Neural progenitor cell (in vitro differentiated cells): Measurements from ENCODE around the gene REEP1. TPM values are rescaled to one million over a fixed set of nuclear protein-coding genes. Genes with fewer than 3 reads are reported as not detected.
A peak's percentile ranks its signal among the peaks of the same experiment; 100 is the strongest.

Experiments
- DNase-seq: peaks from one replicate; pipeline ENCODE4 v3.0.0-alpha.2; 2016; ENCODE audit warnings: low spot score
- H2AFZ ChIP-seq: fragments of 200-600 bp; sonication (generic); replicated peaks from 2 replicates; pipeline ENCODE4 v1.6.1; 2016; ENCODE audit warnings: antibody characterized with exemption
- H3F3A ChIP-seq: fragments of 200-600 bp; sonication (generic); 2 replicates; pipeline ENCODE4 v1.6.1; 2016; ENCODE audit warnings: antibody characterized with exemption, low read depth
- H3K27ac ChIP-seq: fragments of 200-600 bp; sonication (generic); 2 replicates; pipeline ENCODE4 v1.5.1; 2016; ENCODE audit warnings: mild to moderate bottlenecking
- H3K27me3 ChIP-seq: fragments of 200-600 bp; sonication (generic); 2 replicates; pipeline ENCODE4 v1.6.1; 2016; ENCODE audit warnings: mild to moderate bottlenecking, moderate library complexity
- H3K36me3 ChIP-seq: fragments of 200-600 bp; sonication (generic); 2 replicates; pipeline ENCODE4 v1.5.1; 2016
- H3K4me1 ChIP-seq: fragments of 200-600 bp; sonication (generic); 2 replicates; pipeline ENCODE4 v1.6.1; 2016; ENCODE audit warnings: mixed run types
- H3K4me2 ChIP-seq: fragments of 200-600 bp; sonication (generic); 2 replicates; pipeline ENCODE4 v1.6.1; 2016
- H3K4me3 ChIP-seq: fragments of 200-600 bp; sonication (generic); 2 replicates; pipeline ENCODE4 v1.5.1; 2016
- H3K79me2 ChIP-seq: fragments of 200-600 bp; sonication (generic); 2 replicates; pipeline ENCODE4 v1.6.1; 2016; ENCODE audit warnings: low read depth
- H3K9ac ChIP-seq: fragments of 200-600 bp; sonication (generic); 2 replicates; pipeline ENCODE4 v1.6.1; 2016
- H3K9me3 ChIP-seq: fragments of 200-600 bp; sonication (generic); 2 replicates; pipeline ENCODE4 v1.5.1; 2016; ENCODE audit warnings: low read depth
- H4K20me1 ChIP-seq: fragments of 200-600 bp; sonication (generic); 2 replicates; pipeline ENCODE4 v1.6.1; 2016; ENCODE audit warnings: low read depth
- H3K27ac Mint-ChIP-seq: 3 replicates; pipeline ENCODE4 v1.8.0; 2021; ENCODE audit warnings: mixed read lengths
- H3K27me3 Mint-ChIP-seq: 2 replicates; pipeline ENCODE4 v1.8.0; 2022; ENCODE audit warnings: low read depth, mild to moderate bottlenecking, inconsistent platforms, moderate library complexity, mixed read lengths; ENCODE audit not compliant: insufficient read depth
- H3K36me3 Mint-ChIP-seq: 3 replicates; pipeline ENCODE4 v1.8.0; 2021; ENCODE audit warnings: mixed read lengths
- H3K4me1 Mint-ChIP-seq: 3 replicates; pipeline ENCODE4 v1.8.0; 2021; ENCODE audit warnings: mixed read lengths
- H3K4me3 Mint-ChIP-seq: 3 replicates; pipeline ENCODE4 v1.8.0; 2021; ENCODE audit warnings: mild to moderate bottlenecking, moderate library complexity, mixed read lengths
- H3K9me3 Mint-ChIP-seq: 3 replicates; pipeline ENCODE4 v1.8.0; 2020; ENCODE audit warnings: mixed read lengths
- EZH2 ChIP-seq: fragments of 200-600 bp; sonication (generic); IDR thresholded peaks from 2 replicates; pipeline ENCODE4 v1.6.1; 2017; ENCODE audit warnings: antibody characterized with exemption, mild to moderate bottlenecking, moderate library complexity
- EZH2phosphoT487 ChIP-seq: fragments of 200-600 bp; sonication (generic); IDR thresholded peaks from 2 replicates; pipeline ENCODE4 v1.6.1; 2017; ENCODE audit warnings: antibody characterized with exemption
- total RNA-seq: library from RNA; depleted of rRNA; stranded (reverse); fragments of >200 nt; gene quantifications from 2 replicates; pipeline ENCODE4 v1.2.3, GENCODE V29; 2015; ENCODE audit warnings: low replicate concordance
- TF ChIP-seq, protein P1 (sequence below): fragments of 200-600 bp; sonication (generic); IDR thresholded peaks from 2 replicates; pipeline ENCODE4 v1.5.1; 2017; ENCODE audit warnings: antibody characterized with exemption, mild to moderate bottlenecking

REEP1 gene
- total RNA-seq, 1 donor from 2014 or later, result 0.88 TPM

DNA sequence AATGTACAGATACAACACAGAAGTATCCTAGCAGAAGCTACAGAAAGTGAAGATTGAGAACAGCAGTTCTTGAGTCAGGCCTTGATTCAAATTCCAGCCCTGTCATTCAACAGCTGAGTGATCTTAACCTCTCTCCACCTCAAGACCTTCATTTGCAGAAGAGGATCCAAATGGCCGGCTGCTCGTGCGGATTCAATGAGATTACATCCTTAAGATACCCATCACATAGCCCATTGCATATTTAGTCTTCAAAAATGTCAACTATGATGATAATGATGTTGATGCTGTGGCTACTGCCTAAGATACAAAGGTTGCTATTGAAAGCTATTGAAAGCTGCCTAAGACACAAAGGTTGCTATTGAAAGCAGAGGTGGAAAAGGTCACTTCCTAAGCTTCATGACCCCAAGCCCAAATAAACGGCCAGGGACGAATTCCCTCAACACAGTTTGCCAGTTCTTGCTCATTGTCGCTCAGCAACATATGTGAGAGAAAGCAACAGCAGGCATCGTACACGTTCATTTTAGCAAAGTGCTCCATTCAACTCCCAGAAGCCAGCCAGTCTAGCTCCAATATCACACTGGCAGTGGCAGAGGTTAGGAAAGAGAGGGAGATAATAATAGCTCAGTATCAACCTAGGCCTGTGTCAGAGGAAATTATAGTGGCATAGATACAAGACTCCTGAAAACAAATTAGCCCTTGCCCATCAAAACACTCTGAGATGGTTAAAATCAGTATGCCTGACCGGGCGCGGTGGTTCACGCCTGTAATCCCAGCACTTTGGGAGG, 102.0 kb downstream of the REEP1 start:
- H3K27ac Mint-ChIP-seq, result peak overlapping the region; percentile 87
- Histone ChIP-seq H3K4me3 (no peak overlapping the region), H3K79me2 (no peaks in the 10 kb centered on the region), H3K36me3 (no peaks in the 10 kb centered on the region), H3K4me1 (peaks cover 19% of the 10 kb centered on the region), H3K9ac (no peak overlapping the region), H3K27ac (no peak overlapping the region), H2AFZ (no peak overlapping the region), H3K9me3 (no peaks in the 10 kb centered on the region), H4K20me1 (no peaks in the 10 kb centered on the region), H3K4me2 (peak overlapping the region; percentile 39), H3K27me3 (no peaks in the 10 kb centered on the region), H3F3A (peaks cover 5% of the 10 kb centered on the region)
- peaks cover 59% of the 10 kb centered on the region for H3K4me1 Mint-ChIP-seq
- TF ChIP-seq EZH2phosphoT487, result peak; percentile 27
- TF ChIP-seq, protein P1, sequence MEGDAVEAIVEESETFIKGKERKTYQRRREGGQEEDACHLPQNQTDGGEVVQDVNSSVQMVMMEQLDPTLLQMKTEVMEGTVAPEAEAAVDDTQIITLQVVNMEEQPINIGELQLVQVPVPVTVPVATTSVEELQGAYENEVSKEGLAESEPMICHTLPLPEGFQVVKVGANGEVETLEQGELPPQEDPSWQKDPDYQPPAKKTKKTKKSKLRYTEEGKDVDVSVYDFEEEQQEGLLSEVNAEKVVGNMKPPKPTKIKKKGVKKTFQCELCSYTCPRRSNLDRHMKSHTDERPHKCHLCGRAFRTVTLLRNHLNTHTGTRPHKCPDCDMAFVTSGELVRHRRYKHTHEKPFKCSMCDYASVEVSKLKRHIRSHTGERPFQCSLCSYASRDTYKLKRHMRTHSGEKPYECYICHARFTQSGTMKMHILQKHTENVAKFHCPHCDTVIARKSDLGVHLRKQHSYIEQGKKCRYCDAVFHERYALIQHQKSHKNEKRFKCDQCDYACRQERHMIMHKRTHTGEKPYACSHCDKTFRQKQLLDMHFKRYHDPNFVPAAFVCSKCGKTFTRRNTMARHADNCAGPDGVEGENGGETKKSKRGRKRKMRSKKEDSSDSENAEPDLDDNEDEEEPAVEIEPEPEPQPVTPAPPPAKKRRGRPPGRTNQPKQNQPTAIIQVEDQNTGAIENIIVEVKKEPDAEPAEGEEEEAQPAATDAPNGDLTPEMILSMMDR, result no peak
- H3K27me3 Mint-ChIP-seq, result peaks cover 16% of the 10 kb centered on the region
- peak; percentile 48 for DNase-seq
- peaks cover 1% of the 10 kb centered on the region for H3K36me3 Mint-ChIP-seq
- H3K4me3 Mint-ChIP-seq, result no peak overlapping the region
- H3K9me3 Mint-ChIP-seq, result peaks cover 6% of the 10 kb centered on the region

DNA sequence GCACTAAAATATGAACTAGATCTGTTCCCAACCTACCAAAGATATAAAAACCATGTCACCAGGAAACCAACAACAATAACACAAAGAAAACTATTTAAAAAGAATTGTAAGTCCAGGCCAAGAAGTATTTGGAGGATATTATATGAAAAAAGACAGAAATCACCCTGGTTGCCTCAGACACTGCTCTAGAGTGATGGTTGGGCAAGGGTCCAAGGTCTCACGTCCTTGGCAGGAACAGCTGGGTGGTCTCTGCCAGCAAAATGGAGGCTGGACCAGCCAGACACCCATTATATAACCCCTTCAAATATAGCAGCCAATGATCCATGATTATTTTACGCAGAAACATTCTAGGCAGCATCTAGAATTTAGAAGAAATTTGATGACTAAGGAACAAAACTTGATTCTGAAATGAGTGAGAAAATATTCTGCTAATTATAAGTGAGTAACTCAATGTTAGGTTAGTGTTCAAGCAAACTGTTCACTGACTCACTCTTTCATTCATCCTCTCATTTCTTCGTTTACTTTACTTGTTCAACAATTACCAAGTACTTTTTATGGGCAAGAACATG, 102.8 kb downstream of the REEP1 start:
- peaks cover 60% of the 10 kb centered on the region for H3K4me1 Mint-ChIP-seq

GRCh38 chr2:86233436-86233835, 104.0 kb downstream of the REEP1 start:
- peaks cover 1% of the 10 kb centered on the region for H3K36me3 Mint-ChIP-seq
- H3K27ac ChIP-seq, result no peak overlapping the region
- peak overlapping the region; percentile 12 for H3K4me3 Mint-ChIP-seq
- no peaks in the 10 kb centered on the region for H3K9me3 ChIP-seq
- peaks cover 19% of the 10 kb centered on the region for H3K4me1 ChIP-seq
- no peaks in the 10 kb centered on the region for H3K36me3 ChIP-seq
- peaks cover 4% of the 10 kb centered on the region for H3K9me3 Mint-ChIP-seq
- TF ChIP-seq EZH2phosphoT487 (no peak), EZH2 (no peak)
- TF ChIP-seq, protein P1, result no peak
- H3K4me3 ChIP-seq, result no peak overlapping the region
- H3K4me1 Mint-ChIP-seq, result peaks cover 57% of the 10 kb centered on the region
- H2AFZ ChIP-seq, result no peak overlapping the region
- no peak overlapping the region for H3K4me2 ChIP-seq
- peak overlapping the region; percentile 55 for H3K27ac Mint-ChIP-seq
- H4K20me1 ChIP-seq, result no peaks in the 10 kb centered on the region
- no peaks in the 10 kb centered on the region for H3K79me2 ChIP-seq
- H3F3A ChIP-seq, result peaks cover 5% of the 10 kb centered on the region
- no peak overlapping the region for H3K9ac ChIP-seq
- H3K27me3 Mint-ChIP-seq, result peaks cover 13% of the 10 kb centered on the region
- H3K27me3 ChIP-seq, result no peaks in the 10 kb centered on the region
- DNase-seq, result no peak

More for the DNA sequence above, 102.8 kb downstream of the REEP1 start:
- no peaks in the 10 kb centered on the region for H4K20me1 ChIP-seq
- TF ChIP-seq, protein P1, result no peak
- TF ChIP-seq EZH2 (no peak), EZH2phosphoT487 (no peak)
- no peak overlapping the region for H2AFZ ChIP-seq
- no peak overlapping the region for H3K9ac ChIP-seq
- H3K4me1 ChIP-seq, result peaks cover 19% of the 10 kb centered on the region
- Mint-ChIP-seq H3K27me3 (peaks cover 16% of the 10 kb centered on the region), H3K36me3 (peaks cover 1% of the 10 kb centered on the region), H3K27ac (no peak overlapping the region), H3K9me3 (peaks cover 6% of the 10 kb centered on the region), H3K4me3 (peak overlapping the region; percentile 26)
- H3F3A ChIP-seq, result peaks cover 5% of the 10 kb centered on the region
- DNase-seq, result no peak
- no peaks in the 10 kb centered on the region for H3K36me3 ChIP-seq
- no peaks in the 10 kb centered on the region for H3K27me3 ChIP-seq
- H3K79me2 ChIP-seq, result no peaks in the 10 kb centered on the region
- H3K9me3 ChIP-seq, result no peaks in the 10 kb centered on the region
- no peak overlapping the region for H3K4me3 ChIP-seq
- H3K27ac ChIP-seq, result no peak overlapping the region
- peak overlapping the region; percentile 39 for H3K4me2 ChIP-seq
